CD14-positive monocyte (primary cell): ENCODE results near the gene TMEFF2. TPM values are rescaled to one million over a fixed set of nuclear protein-coding genes. Genes with fewer than 3 reads are reported as not detected.

Source experiments
- DNase-seq, 3 donors: peaks; one replicate each; pipeline ENCODE4 v3.0.0-alpha.2; 2011 to 2022
- H2AFZ ChIP-seq: 2 replicates; pipeline ENCODE4 v1.6.0; 2012; ENCODE audit warnings: mild to moderate bottlenecking, low read depth, low read length, inconsistent platforms; ENCODE audit not compliant: insufficient read depth, poor library complexity, severe bottlenecking
- H3K27ac ChIP-seq, 2 donors: 1 replicate in 1 of 2; 2 replicates in 1 of 2; pipeline ENCODE4 v1.5.1; 2012 to 2013; ENCODE audit warnings: low read length in 2 of 2, control low read depth in 1 of 2, inconsistent platforms in 1 of 2, low read depth in 1 of 2, mild to moderate bottlenecking in 1 of 2
- H3K27me3 ChIP-seq, 2 donors: one replicate each; pipeline versions ENCODE4 v1.6.0 to v1.6.1; 2011 to 2013; ENCODE audit warnings: low read length in 2 of 2; ENCODE audit not compliant: control insufficient read depth in 2 of 2, insufficient read depth in 2 of 2
- H3K36me3 ChIP-seq, 2 donors: replicated peaks in 1 of 2; 1 replicate in 1 of 2; 2 replicates in 1 of 2; pipeline versions ENCODE4 v1.5.1 to v1.6.1; 2012 to 2013; ENCODE audit warnings: low read length in 2 of 2, control low read depth in 1 of 2, inconsistent platforms in 1 of 2, mild to moderate bottlenecking in 1 of 2; ENCODE audit not compliant: insufficient read depth in 2 of 2, control insufficient read depth in 1 of 2
- H3K4me1 ChIP-seq, 2 donors: 1 replicate in 1 of 2; 2 replicates in 1 of 2; pipeline versions ENCODE4 v1.5.1 to v1.6.1; 2012 to 2013; ENCODE audit warnings: low read length in 2 of 2, control low read depth in 1 of 2, inconsistent platforms in 1 of 2, mild to moderate bottlenecking in 1 of 2, moderate library complexity in 1 of 2; ENCODE audit not compliant: insufficient read depth in 2 of 2, control insufficient read depth in 1 of 2
- H3K4me2 ChIP-seq: replicated peaks from 2 replicates; pipeline ENCODE3; 2012; ENCODE audit warnings: low read length, moderate library complexity, mild to moderate bottlenecking; ENCODE audit not compliant: poor library complexity, severe bottlenecking; ENCODE audit errors: extremely low read depth
- H3K4me3 ChIP-seq, 3 experiments: fragments of 200-600 bp in 1 of 3; sonication (generic) in 1 of 3; replicated peaks in 1 of 3; 1 replicate in 2 of 3; 2 replicates in 1 of 3; pipeline ENCODE4 v1.5.1; 2011 to 2013; ENCODE audit warnings: low read length in 3 of 3, mild to moderate bottlenecking in 3 of 3, control low read depth in 2 of 3, low read depth in 2 of 3, inconsistent platforms in 1 of 3, moderate library complexity in 1 of 3
- H3K79me2 ChIP-seq: 2 replicates; pipeline ENCODE4 v1.6.0; 2012; ENCODE audit warnings: mild to moderate bottlenecking, control low read depth, inconsistent platforms, low read length, moderate library complexity; ENCODE audit not compliant: insufficient read depth
- H3K9ac ChIP-seq: 2 replicates; pipeline ENCODE4 v1.6.0; 2017; ENCODE audit warnings: low read length, mild to moderate bottlenecking; ENCODE audit not compliant: insufficient read depth, poor library complexity, severe bottlenecking
- H3K9me3 ChIP-seq, 2 donors: replicated peaks in 1 of 2; 1 replicate in 1 of 2; 2 replicates in 1 of 2; pipeline versions ENCODE4 v1.5.1 to v1.6.1; 2012 to 2013; ENCODE audit warnings: low read length in 2 of 2, control low read depth in 1 of 2; ENCODE audit not compliant: control insufficient read depth in 1 of 2, insufficient read depth in 1 of 2
- H4K20me1 ChIP-seq: 2 replicates; pipeline ENCODE4 v1.6.0; 2012; ENCODE audit warnings: mild to moderate bottlenecking, low read length, control low read depth, moderate library complexity; ENCODE audit not compliant: insufficient read depth
- H3K27ac Mint-ChIP-seq, 7 donors: one replicate each; pipeline ENCODE4 v1.8.0; 2020; ENCODE audit warnings: mild to moderate bottlenecking in 7 of 7, mixed read lengths in 7 of 7, moderate library complexity in 6 of 7, inconsistent platforms in 2 of 7
- H3K27me3 Mint-ChIP-seq, 3 donors: one replicate each; pipeline ENCODE4 v1.8.0; 2021 to 2022; ENCODE audit warnings: low read depth in 3 of 3, mild to moderate bottlenecking in 3 of 3, mixed read lengths in 3 of 3, moderate library complexity in 3 of 3, inconsistent platforms in 1 of 3
- H3K36me3 Mint-ChIP-seq, 2 donors: one replicate each; pipeline ENCODE4 v1.8.0; 2020; ENCODE audit warnings: mixed read lengths in 2 of 2, inconsistent platforms in 1 of 2, mild to moderate bottlenecking in 1 of 2
- H3K4me1 Mint-ChIP-seq: one replicate; pipeline ENCODE4 v1.8.0; 2020; ENCODE audit warnings: mild to moderate bottlenecking, mixed read lengths
- H3K4me3 Mint-ChIP-seq, 2 donors: one replicate each; pipeline ENCODE4 v1.8.0; 2020; ENCODE audit warnings: mild to moderate bottlenecking in 2 of 2, mixed read lengths in 2 of 2, moderate library complexity in 1 of 2
- H3K9me3 Mint-ChIP-seq, 7 donors: one replicate each; pipeline ENCODE4 v1.8.0; 2020 to 2022; ENCODE audit warnings: mixed read lengths in 7 of 7, mild to moderate bottlenecking in 6 of 7, moderate library complexity in 6 of 7, inconsistent platforms in 2 of 7
- WGBS: methylation state at CpG from one replicate; pipeline ENCODE4 v1.1.5; 2013; ENCODE audit warnings: missing lambda C conversion rate; ENCODE audit not compliant: insufficient coverage; 5-methylcytosine and 5-hydroxymethylcytosine counted together
- intact Hi-C, 2 donors: fragments of 100-400 bp; cut with micrococcal nuclease; formaldehyde crosslinking; loops; one replicate each; pipeline versions ENCODE4 v1.15.0 to v1.15.1; 2023
- polyA plus RNA-seq, 3 donors: library from polyadenylated mRNA; depleted of rRNA in 1 of 3; unstranded in 2 of 3; stranded (reverse) in 1 of 3; fragments of 300-500 nt in 2 of 3; fragments of >200 nt in 1 of 3; fragmentation: Illumina TruSeq in 2 of 3; gene quantifications; 1 replicate in 2 of 3; 2 replicates in 1 of 3; pipeline ENCODE4 v1.2.3, GENCODE V29; 2012 to 2021
- TF ChIP-seq, protein P1 (sequence below): fragments of 200-600 bp; IDR thresholded peaks from one replicate; pipeline ENCODE4 v1.8.0; 2022; ENCODE audit warnings: antibody characterized with exemption, mild to moderate bottlenecking

Gene TMEFF2
- polyA plus RNA-seq, 3 donors, result not detected

DNA sequence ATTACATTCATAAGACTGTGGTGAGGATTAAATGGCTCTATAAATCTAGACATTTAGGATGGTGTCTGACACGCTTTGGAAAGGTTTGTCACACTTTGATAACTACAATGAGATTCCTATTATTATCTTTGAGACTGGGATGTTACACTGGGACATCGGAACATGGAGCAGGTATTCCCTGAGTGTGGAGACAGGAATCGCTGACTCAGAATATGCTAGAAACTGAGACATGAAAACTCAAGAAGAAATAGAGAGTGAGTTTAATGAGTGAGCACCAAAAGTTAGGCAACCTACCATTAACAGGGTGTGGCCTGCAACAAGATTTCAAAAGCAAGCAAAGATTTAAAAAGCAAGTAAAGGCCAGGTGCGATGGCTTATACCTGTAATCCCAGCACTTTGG lies 145.4 kb downstream of the TMEFF2 start:
- TF ChIP-seq, protein P1, sequence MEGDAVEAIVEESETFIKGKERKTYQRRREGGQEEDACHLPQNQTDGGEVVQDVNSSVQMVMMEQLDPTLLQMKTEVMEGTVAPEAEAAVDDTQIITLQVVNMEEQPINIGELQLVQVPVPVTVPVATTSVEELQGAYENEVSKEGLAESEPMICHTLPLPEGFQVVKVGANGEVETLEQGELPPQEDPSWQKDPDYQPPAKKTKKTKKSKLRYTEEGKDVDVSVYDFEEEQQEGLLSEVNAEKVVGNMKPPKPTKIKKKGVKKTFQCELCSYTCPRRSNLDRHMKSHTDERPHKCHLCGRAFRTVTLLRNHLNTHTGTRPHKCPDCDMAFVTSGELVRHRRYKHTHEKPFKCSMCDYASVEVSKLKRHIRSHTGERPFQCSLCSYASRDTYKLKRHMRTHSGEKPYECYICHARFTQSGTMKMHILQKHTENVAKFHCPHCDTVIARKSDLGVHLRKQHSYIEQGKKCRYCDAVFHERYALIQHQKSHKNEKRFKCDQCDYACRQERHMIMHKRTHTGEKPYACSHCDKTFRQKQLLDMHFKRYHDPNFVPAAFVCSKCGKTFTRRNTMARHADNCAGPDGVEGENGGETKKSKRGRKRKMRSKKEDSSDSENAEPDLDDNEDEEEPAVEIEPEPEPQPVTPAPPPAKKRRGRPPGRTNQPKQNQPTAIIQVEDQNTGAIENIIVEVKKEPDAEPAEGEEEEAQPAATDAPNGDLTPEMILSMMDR, result no peak
- Mint-ChIP-seq H3K4me1 (no peaks in the 10 kb centered on the region), H3K9me3 (peaks cover 0 to 5% (median 0%) of the 10 kb centered on the region in 7 donors), H3K36me3 (no peaks in the 10 kb centered on the region), H3K4me3 (no peak overlapping the region), H3K27ac (no peak overlapping the region), H3K27me3 (no peaks in the 10 kb centered on the region)
- Histone ChIP-seq H3K9me3 (no peaks in the 10 kb centered on the region), H3K4me2 (no peak overlapping the region), H3K36me3 (no peaks in the 10 kb centered on the region), H2AFZ (no peak overlapping the region), H4K20me1 (no peaks in the 10 kb centered on the region), H3K9ac (no peak overlapping the region), H3K27me3 (no peaks in the 10 kb centered on the region), H3K79me2 (no peaks in the 10 kb centered on the region), H3K4me3 (no peak overlapping the region), H3K27ac (no peak overlapping the region), H3K4me1 (no peaks in the 10 kb centered on the region)
- no peak for DNase-seq
- intact Hi-C loops, result no loop called here
- 70% methylated on average over 2 of the region's 4 CpGs for WGBS

DNA sequence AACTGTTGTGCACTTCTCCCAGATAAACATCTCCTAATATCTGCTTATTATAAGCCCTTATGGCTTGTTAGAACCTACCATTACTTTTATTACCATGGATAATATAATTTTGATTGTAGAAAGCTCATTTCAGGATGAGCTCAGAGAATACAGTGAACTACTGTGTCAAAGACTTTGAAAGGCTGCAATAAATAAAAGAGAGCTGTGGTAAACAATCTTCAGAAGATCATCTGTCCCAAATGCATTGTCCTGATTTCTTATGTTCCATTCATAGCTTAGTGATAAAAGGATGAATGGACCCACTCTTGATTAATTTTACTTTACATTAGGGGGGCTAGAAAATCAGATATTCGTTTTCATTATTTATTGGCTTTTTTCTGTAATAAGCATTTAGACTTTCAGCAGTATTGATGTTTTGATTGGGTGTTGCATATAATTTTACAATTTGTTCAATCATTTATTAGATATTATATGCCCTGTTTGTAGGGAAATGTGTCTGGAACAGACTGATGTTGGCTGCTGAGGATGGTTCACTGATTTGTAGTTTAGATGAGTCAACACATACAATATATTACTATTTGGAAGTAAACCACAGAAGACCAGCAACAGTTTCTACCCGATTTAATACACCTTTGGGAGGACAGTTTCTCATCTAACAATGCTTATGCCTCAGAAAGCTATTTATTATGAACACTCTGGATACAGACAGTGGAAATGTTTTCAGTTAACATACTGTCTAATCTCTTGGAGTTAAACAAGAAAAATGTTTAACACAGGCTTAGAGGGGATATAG lies 147.2 kb downstream of the TMEFF2 start:
- H3K9ac ChIP-seq, result no peak overlapping the region
- Mint-ChIP-seq H3K9me3 (peaks cover 0 to 5% (median 0%) of the 10 kb centered on the region in 7 donors), H3K36me3 (no peaks in the 10 kb centered on the region), H3K4me1 (no peaks in the 10 kb centered on the region), H3K27me3 (no peaks in the 10 kb centered on the region), H3K4me3 (no peak overlapping the region), H3K27ac (no peak overlapping the region)
- no peaks in the 10 kb centered on the region for H3K9me3 ChIP-seq
- H4K20me1 ChIP-seq, result no peaks in the 10 kb centered on the region
- TF ChIP-seq, protein P1, result no peak
- DNase-seq, result no peak
- H3K27me3 ChIP-seq, result no peaks in the 10 kb centered on the region
- no peak overlapping the region for H3K27ac ChIP-seq
- no peaks in the 10 kb centered on the region for H3K79me2 ChIP-seq
- no peak overlapping the region for H3K4me3 ChIP-seq
- H3K36me3 ChIP-seq, result no peaks in the 10 kb centered on the region
- no CpG with 5 or more reads among the region's 2 CpGs for WGBS
- intact Hi-C loops, result no loop called here
- no peaks in the 10 kb centered on the region for H3K4me1 ChIP-seq
- no peak overlapping the region for H2AFZ ChIP-seq
- H3K4me2 ChIP-seq, result no peak overlapping the region
